ENCODE data around the gene PCCA. TPM values are rescaled to one million over a fixed set of nuclear protein-coding genes. Genes with fewer than 3 reads are reported as not detected.

The PCCA gene
- total RNA-seq, 4 donors from 2014 or later: 40.1 to 82.8 (median 61.1) TPM

DNA sequence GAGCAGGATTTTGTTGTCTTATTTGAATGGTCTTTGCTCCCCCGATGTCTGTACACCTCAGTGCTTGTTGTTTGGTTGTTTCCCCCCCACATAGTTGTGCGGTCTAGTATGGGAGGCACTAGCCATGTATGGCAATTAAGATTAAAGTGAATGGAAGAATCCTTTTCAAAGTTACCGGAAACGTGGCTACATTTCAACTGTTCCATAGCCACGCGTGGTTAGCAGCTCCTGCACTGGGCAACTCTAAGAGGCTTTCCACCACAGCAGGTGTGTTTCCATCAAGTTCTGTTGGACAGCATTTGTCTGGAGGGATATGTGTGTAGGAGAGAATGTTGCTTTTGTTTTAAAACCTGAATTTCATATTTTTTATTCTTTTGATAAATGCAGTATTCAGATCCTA, 252.4 kb downstream of the PCCA start:
- TF ChIP-seq, protein P1, sequence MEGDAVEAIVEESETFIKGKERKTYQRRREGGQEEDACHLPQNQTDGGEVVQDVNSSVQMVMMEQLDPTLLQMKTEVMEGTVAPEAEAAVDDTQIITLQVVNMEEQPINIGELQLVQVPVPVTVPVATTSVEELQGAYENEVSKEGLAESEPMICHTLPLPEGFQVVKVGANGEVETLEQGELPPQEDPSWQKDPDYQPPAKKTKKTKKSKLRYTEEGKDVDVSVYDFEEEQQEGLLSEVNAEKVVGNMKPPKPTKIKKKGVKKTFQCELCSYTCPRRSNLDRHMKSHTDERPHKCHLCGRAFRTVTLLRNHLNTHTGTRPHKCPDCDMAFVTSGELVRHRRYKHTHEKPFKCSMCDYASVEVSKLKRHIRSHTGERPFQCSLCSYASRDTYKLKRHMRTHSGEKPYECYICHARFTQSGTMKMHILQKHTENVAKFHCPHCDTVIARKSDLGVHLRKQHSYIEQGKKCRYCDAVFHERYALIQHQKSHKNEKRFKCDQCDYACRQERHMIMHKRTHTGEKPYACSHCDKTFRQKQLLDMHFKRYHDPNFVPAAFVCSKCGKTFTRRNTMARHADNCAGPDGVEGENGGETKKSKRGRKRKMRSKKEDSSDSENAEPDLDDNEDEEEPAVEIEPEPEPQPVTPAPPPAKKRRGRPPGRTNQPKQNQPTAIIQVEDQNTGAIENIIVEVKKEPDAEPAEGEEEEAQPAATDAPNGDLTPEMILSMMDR (IDR thresholded peaks at IDR 0.05; ENCODE audit: low read depth): no peak

DNA sequence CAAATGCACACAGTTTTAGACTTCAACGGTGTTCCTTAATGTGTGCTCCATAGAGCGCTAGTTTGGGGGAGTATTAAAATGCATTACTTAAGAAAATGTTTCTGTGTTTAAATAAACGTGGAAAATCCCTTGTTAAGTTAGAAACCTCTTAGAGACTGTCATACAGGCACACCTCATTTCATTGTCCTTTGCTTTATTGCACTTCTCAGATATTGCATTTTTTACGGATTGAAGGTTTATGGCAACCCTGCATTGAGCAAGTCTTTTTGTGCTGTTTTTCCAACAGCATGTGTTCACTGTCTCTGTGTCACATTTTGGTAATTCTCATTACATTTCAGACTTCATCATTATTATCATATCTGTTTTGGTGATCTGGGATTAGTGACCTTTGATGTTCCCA, 255.7 kb downstream of the PCCA start:
- TF ChIP-seq, protein P1 (IDR thresholded peaks at IDR 0.05; ENCODE audit: low read depth): no peak

DNA sequence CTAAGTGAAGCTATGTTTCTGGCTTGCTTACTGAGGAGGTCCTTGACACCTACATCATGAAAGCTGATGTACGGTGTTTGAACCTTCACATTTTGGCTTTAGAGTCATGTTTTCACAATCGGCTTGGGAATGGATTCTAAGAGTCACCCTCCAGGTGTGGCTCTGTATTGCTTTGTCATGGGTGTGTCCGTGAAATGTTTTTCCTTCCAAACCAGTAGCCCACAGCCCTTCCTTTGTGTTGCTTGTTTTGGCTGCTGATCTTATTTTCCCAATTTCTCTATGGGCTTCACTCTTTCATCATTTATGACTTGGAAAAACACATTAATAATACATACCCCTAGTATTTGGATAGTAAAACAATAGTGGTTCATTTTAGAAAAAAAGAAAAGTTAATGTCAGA, 259.1 kb downstream of the PCCA start:
- TF ChIP-seq, protein P1 (IDR thresholded peaks at IDR 0.05; ENCODE audit: low read depth): no peak

- TF ChIP-seq, protein P1 (IDR thresholded peaks at IDR 0.05; ENCODE audit: low read depth): no peak
Measured at GRCh38 chr13:100349594-100349993, 260.7 kb downstream of the PCCA start.

- TF ChIP-seq, protein P1 (IDR thresholded peaks at IDR 0.05; ENCODE audit: low read depth): no peak
Measured at GRCh38 chr13:100350601-100351000, 261.7 kb downstream of the PCCA start.

DNA sequence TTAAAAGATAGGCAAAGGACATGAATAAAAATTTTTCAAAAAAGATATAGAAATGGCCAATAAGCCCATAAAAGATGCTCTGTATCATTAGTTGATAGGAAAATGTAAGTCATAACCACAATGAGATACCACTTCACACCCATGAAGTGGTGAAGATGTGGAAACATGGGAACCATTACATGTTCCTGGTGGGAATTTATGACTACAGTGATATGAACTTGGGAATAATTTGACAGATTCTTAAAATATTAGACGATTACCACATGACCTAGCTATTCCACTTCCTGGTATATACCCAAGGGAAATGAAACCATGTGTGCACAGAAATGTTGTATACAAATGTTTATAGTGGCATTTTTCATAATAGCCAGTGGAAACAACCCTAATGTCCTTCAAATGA, 267.5 kb downstream of the PCCA start:
- TF ChIP-seq, protein P1 (IDR thresholded peaks at IDR 0.05; ENCODE audit: low read depth): no peak

DNA sequence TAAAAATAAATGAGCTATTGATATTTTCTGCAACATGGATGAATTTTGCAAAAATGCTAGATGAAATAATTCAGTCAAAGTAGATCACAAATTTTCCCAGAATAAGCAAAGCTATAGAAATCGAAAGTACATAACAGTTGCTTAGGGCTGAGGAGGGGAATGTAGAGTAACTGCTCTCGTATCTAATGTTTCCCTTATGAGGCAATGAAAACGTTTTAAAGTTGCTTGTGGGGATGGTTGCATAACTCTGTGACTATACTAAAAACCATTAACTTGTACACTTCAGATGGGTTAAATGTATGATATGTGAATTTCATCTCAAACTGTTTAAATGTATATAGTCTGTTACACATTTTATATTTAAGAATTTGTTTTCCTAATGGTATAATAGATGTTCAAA, 268.0 kb downstream of the PCCA start:
- TF ChIP-seq, protein P1 (IDR thresholded peaks at IDR 0.05; ENCODE audit: low read depth): no peak

Data from subcutaneous adipose tissue (tissue), 4 donors.